ENCODE data around the gene TBATA. TPM values are rescaled to one million over a fixed set of nuclear protein-coding genes. Genes with fewer than 3 reads are reported as not detected.

TBATA gene
- total RNA-seq, 1 experiment from 2014 or later = not detected

DNA sequence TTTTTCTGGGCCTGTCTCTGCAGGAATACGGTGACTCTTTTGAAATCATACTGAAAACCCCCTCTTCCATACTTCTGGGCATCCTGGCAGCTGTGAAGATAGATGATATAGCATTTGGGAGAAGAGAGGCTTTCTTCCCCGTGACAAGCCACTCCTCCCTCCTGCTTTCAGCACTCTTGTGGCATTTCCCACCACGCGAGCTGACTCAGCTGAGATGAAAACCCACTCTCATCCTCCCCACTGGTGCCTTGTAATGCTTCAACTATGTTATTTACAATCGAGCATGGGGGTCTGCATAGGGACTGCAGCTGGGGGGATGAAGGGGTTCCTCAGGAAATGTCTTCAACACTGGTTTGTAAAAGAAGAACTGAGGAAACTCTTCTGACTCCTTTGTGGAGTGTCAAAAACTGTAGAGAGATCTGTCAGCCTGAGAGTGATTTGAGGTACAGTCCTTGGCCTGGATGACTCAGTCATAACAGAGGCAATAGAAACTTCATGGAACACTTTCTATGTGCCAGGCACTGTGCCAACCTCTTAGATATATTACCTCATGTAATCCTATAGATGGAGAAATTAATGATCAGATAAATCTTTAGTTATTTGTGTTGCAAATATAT, 1.7 kb upstream of the TBATA start:
- Histone ChIP-seq H3K27me3 (replicated peaks; ENCODE audit: insufficient read depth, low read depth, low read length, poor library complexity) (peaks cover 7% of the 10 kb centered on the region), H3K36me3 (ENCODE audit: insufficient read depth, low read length, poor library complexity, severe bottlenecking) (no peaks in the 10 kb centered on the region), H3K9me3 (ENCODE audit: low read depth, low read length, poor library complexity, severe bottlenecking) (no peaks in the 10 kb centered on the region), H3K4me1 (ENCODE audit: insufficient read depth, low read length, poor library complexity, severe bottlenecking) (no peaks in the 10 kb centered on the region), H3K4me3 (ENCODE audit: low read depth, low read length, poor library complexity, severe bottlenecking) (no peak overlapping the region), H3K27ac (ENCODE audit: low read depth, low read length, poor library complexity, severe bottlenecking) (no peak overlapping the region)
- CTCF ChIA-PET = no interaction called here
- TF ChIP-seq, protein P1, sequence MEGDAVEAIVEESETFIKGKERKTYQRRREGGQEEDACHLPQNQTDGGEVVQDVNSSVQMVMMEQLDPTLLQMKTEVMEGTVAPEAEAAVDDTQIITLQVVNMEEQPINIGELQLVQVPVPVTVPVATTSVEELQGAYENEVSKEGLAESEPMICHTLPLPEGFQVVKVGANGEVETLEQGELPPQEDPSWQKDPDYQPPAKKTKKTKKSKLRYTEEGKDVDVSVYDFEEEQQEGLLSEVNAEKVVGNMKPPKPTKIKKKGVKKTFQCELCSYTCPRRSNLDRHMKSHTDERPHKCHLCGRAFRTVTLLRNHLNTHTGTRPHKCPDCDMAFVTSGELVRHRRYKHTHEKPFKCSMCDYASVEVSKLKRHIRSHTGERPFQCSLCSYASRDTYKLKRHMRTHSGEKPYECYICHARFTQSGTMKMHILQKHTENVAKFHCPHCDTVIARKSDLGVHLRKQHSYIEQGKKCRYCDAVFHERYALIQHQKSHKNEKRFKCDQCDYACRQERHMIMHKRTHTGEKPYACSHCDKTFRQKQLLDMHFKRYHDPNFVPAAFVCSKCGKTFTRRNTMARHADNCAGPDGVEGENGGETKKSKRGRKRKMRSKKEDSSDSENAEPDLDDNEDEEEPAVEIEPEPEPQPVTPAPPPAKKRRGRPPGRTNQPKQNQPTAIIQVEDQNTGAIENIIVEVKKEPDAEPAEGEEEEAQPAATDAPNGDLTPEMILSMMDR (conservative IDR thresholded peaks at IDR 0.05; ENCODE audit: low read depth, low read length) = no peak
- no peak for TF ChIP-seq EZH2 (IDR thresholded peaks at IDR 0.05; ENCODE audit: borderline replicate concordance, low read depth, low read length, poor library complexity, severe bottlenecking)
- intact Hi-C loops (cut with micrococcal nuclease; ENCODE audit: unreplicated experiment) = no loop called here
- POLR2A ChIA-PET (ENCODE audit: low non-redundant PET) = no interaction called here
- no peak for DNase-seq (ENCODE audit: low spot score)
- no TSS peak for BruUV-seq (replicated peaks)

- no peaks in the 10 kb centered on the region for H3K4me1 ChIP-seq (ENCODE audit: insufficient read depth, low read length, poor library complexity, severe bottlenecking)
- no peak for DNase-seq (ENCODE audit: low spot score)
- no peaks in the 10 kb centered on the region for H3K9me3 ChIP-seq (ENCODE audit: low read depth, low read length, poor library complexity, severe bottlenecking)
- no peaks in the 10 kb centered on the region for H3K36me3 ChIP-seq (ENCODE audit: insufficient read depth, low read length, poor library complexity, severe bottlenecking)
- no peak overlapping the region for H3K4me3 ChIP-seq (ENCODE audit: low read depth, low read length, poor library complexity, severe bottlenecking)
- intact Hi-C loops (cut with micrococcal nuclease; ENCODE audit: unreplicated experiment) = no loop called here
- POLR2A ChIA-PET (ENCODE audit: low non-redundant PET) = no interaction called here
- H3K27me3 ChIP-seq (replicated peaks; ENCODE audit: insufficient read depth, low read depth, low read length, poor library complexity) = no peaks in the 10 kb centered on the region
- H3K27ac ChIP-seq (ENCODE audit: low read depth, low read length, poor library complexity, severe bottlenecking) = no peak overlapping the region
- TF ChIP-seq, protein P1 (conservative IDR thresholded peaks at IDR 0.05; ENCODE audit: low read depth, low read length) = no peak
- TF ChIP-seq EZH2 (IDR thresholded peaks at IDR 0.05; ENCODE audit: borderline replicate concordance, low read depth, low read length, poor library complexity, severe bottlenecking) = no peak
- CTCF ChIA-PET = no interaction called here
- BruUV-seq (replicated peaks) = no TSS peak
Measured at GRCh38 chr10:70784471-70784870, 706 bp downstream of the TBATA start.

- no peak for DNase-seq (ENCODE audit: low spot score)
- Histone ChIP-seq H3K9me3 (ENCODE audit: low read depth, low read length, poor library complexity, severe bottlenecking) (no peaks in the 10 kb centered on the region), H3K4me1 (ENCODE audit: insufficient read depth, low read length, poor library complexity, severe bottlenecking) (no peaks in the 10 kb centered on the region), H3K4me3 (ENCODE audit: low read depth, low read length, poor library complexity, severe bottlenecking) (no peak overlapping the region), H3K27ac (ENCODE audit: low read depth, low read length, poor library complexity, severe bottlenecking) (no peak overlapping the region), H3K27me3 (replicated peaks; ENCODE audit: insufficient read depth, low read depth, low read length, poor library complexity) (no peaks in the 10 kb centered on the region), H3K36me3 (ENCODE audit: insufficient read depth, low read length, poor library complexity, severe bottlenecking) (no peaks in the 10 kb centered on the region)
- POLR2A ChIA-PET (ENCODE audit: low non-redundant PET) = no interaction called here
- intact Hi-C loops (cut with micrococcal nuclease; ENCODE audit: unreplicated experiment) = no loop called here
- CTCF ChIA-PET = no interaction called here
- TF ChIP-seq, protein P1 (conservative IDR thresholded peaks at IDR 0.05; ENCODE audit: low read depth, low read length) = no peak
- TF ChIP-seq EZH2 (IDR thresholded peaks at IDR 0.05; ENCODE audit: borderline replicate concordance, low read depth, low read length, poor library complexity, severe bottlenecking) = no peak
- BruUV-seq (replicated peaks) = no TSS peak
Measured at GRCh38 chr10:70784016-70784415, 1.2 kb downstream of the TBATA start.
